HepG2 (cell line): ENCODE results near the gene TBC1D16. TPM values are rescaled to one million over a fixed set of nuclear protein-coding genes. Genes with fewer than 3 reads are reported as not detected.

ENCODE experiments used
- AGO2 ChIP-seq: fragments of 200-400 bp; formaldehyde crosslinking; optimal IDR thresholded peaks from 2 replicates; pipeline ENCODE3; 2017; ENCODE audit warnings: mild to moderate bottlenecking, low read depth, low read length, moderate library complexity
- CC2D1A ChIP-seq: sonication (generic); formaldehyde crosslinking; IDR thresholded peaks from 2 replicates; pipeline ENCODE4 v1.8.1; 2023; ENCODE audit warnings: mild to moderate bottlenecking, missing genetic modification reagents
- ERF ChIP-seq: IDR thresholded peaks from 2 replicates; pipeline ENCODE4 v1.6.1; 2018; ENCODE audit warnings: missing biosample characterization, missing genetic modification reagents
- JUNB ChIP-seq: sonication (generic); formaldehyde crosslinking; IDR thresholded peaks from 2 replicates; pipeline ENCODE4 v1.8.0; 2022; ENCODE audit warnings: missing genetic modification reagents, mild to moderate bottlenecking, borderline replicate concordance
- ZFP90 ChIP-seq: sonication (generic); formaldehyde crosslinking; IDR thresholded peaks from 2 replicates; pipeline ENCODE4 v1.8.0; 2022; ENCODE audit warnings: missing genetic modification reagents, mild to moderate bottlenecking, inconsistent platforms, borderline replicate concordance
- ZNF124 ChIP-seq: sonication (generic); formaldehyde crosslinking; IDR thresholded peaks from 2 replicates; pipeline ENCODE4 v1.4.0; 2020; ENCODE audit warnings: missing genetic modification reagents
- ZNF619 ChIP-seq: sonication (generic); formaldehyde crosslinking; IDR thresholded peaks from 2 replicates; pipeline ENCODE4 v1.4.0; 2020; ENCODE audit warnings: mild to moderate bottlenecking, missing genetic modification reagents
- ZNF749 ChIP-seq: sonication (generic); formaldehyde crosslinking; IDR thresholded peaks from 2 replicates; pipeline ENCODE4 v1.8.0; 2022; ENCODE audit warnings: mild to moderate bottlenecking, missing genetic modification reagents, moderate library complexity, borderline replicate concordance
- ZNF772 ChIP-seq: sonication (generic); formaldehyde crosslinking; IDR thresholded peaks from 2 replicates; pipeline ENCODE4 v1.5.0; 2020; ENCODE audit warnings: mild to moderate bottlenecking, missing genetic modification reagents
- ZNF777 ChIP-seq: sonication (generic); formaldehyde crosslinking; IDR thresholded peaks from 2 replicates; pipeline ENCODE4 v1.4.0; 2020; ENCODE audit warnings: missing genetic modification reagents
- ZNF782 ChIP-seq: sonication (generic); formaldehyde crosslinking; IDR thresholded peaks from 2 replicates; pipeline ENCODE4 v1.4.0; 2020; ENCODE audit warnings: missing genetic modification reagents, mild to moderate bottlenecking, borderline replicate concordance
- polyA plus RNA-seq, 8 experiments: library from polyadenylated mRNA; depleted of rRNA in 3 of 8; stranded (reverse) in 7 of 8; unstranded in 1 of 8; fragments of >200 nt; fragmentation: Illumina TruSeq in 4 of 8; extraction: Trizol in 4 of 8; gene quantifications; 2 replicates each; pipeline versions ENCODE4 v1.2.1 to v1.2.3, GENCODE V29; 2011 to 2016; ENCODE audit warnings: low read depth in 4 of 8, missing spikeins in 1 of 8, mixed read lengths in 1 of 8; ENCODE audit not compliant: insufficient read depth in 1 of 8
- total RNA-seq, 5 experiments: library from RNA; depleted of rRNA; stranded (reverse); fragments of >200 nt; fragmentation: Illumina TruSeq; extraction: Trizol; gene quantifications; 2 replicates each; pipeline ENCODE4 v1.2.3, GENCODE V29; 2016; ENCODE audit warnings: low read depth in 1 of 5
- TF ChIP-seq, protein P1 (sequence below): sonication (generic); formaldehyde crosslinking; IDR thresholded peaks from 2 replicates; pipeline ENCODE4 v1.4.0; 2020; ENCODE audit warnings: missing genetic modification reagents
- TF ChIP-seq, protein P2 (sequence below): IDR thresholded peaks from 2 replicates; pipeline ENCODE4 v1.6.1; 2012; ENCODE audit warnings: low read depth, low read length, improper control_type of control experiment
- TF ChIP-seq, protein P3 (sequence below): sonication (generic); formaldehyde crosslinking; IDR thresholded peaks from 2 replicates; pipeline ENCODE4 v1.9.0; 2022; ENCODE audit warnings: low read depth, missing genetic modification reagents
- TF ChIP-seq, protein P4 (sequence below): sonication (generic); formaldehyde crosslinking; IDR thresholded peaks from 2 replicates; pipeline ENCODE4; 2020; ENCODE audit warnings: missing genetic modification reagents, mild to moderate bottlenecking, borderline replicate concordance
- TF ChIP-seq, protein P5 (sequence below): sonication (generic); formaldehyde crosslinking; IDR thresholded peaks from 2 replicates; pipeline ENCODE4 v1.5.1; 2020; ENCODE audit warnings: mild to moderate bottlenecking, missing genetic modification reagents, moderate library complexity

Gene TBC1D16
- total and polyA plus RNA-seq, 2 of the 13 experiments (the other 11 are each of a cell fraction or from before 2014, with no cell fraction given): 14.9 to 24.9 TPM

DNA sequence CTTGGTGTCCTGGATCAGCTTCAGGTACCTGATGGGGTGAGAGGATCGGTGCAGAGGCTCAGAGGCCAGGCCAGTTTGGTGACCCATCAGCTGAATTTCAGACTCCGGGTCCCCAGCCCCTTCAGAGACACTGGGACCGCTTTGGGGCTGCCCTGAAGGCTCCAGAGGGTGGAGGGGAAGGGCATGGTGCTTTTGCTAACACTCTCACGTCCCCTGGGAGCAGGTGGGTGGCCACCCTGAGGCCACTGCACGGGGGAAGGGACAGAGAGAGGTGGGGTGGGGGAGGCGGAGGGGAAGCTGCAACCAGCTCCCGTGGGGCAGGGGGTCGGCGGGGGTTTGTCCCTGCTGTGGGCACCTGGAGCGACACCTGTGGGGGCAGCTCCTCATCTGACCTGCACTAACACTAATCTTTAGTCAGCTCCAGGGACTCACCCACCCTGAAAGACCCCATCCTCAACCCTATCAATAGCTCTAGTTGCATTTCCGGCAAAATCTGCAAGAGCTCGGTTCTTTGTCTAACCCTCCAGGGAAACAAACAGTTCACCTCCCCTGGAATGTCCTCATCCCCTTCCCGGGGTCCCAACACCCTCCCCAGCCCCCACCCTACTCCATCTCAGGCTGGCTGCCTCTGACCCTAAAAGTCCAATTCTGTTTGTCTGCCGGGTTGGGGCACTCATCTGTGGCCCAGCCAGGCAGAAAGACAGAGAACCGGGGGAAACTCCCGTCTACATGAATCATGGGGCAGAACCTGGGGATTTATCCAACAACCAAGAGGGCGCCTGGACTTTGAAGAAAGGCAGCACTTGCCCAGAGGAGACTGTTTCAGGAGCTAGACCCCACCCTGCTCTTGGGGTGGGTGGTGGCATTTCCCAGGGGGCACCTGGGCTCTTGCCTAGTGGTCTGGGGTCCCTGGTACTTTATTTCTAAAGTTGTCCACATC lies 104.5 kb downstream of the TBC1D16 start (continued):
- TF ChIP-seq, protein P1, sequence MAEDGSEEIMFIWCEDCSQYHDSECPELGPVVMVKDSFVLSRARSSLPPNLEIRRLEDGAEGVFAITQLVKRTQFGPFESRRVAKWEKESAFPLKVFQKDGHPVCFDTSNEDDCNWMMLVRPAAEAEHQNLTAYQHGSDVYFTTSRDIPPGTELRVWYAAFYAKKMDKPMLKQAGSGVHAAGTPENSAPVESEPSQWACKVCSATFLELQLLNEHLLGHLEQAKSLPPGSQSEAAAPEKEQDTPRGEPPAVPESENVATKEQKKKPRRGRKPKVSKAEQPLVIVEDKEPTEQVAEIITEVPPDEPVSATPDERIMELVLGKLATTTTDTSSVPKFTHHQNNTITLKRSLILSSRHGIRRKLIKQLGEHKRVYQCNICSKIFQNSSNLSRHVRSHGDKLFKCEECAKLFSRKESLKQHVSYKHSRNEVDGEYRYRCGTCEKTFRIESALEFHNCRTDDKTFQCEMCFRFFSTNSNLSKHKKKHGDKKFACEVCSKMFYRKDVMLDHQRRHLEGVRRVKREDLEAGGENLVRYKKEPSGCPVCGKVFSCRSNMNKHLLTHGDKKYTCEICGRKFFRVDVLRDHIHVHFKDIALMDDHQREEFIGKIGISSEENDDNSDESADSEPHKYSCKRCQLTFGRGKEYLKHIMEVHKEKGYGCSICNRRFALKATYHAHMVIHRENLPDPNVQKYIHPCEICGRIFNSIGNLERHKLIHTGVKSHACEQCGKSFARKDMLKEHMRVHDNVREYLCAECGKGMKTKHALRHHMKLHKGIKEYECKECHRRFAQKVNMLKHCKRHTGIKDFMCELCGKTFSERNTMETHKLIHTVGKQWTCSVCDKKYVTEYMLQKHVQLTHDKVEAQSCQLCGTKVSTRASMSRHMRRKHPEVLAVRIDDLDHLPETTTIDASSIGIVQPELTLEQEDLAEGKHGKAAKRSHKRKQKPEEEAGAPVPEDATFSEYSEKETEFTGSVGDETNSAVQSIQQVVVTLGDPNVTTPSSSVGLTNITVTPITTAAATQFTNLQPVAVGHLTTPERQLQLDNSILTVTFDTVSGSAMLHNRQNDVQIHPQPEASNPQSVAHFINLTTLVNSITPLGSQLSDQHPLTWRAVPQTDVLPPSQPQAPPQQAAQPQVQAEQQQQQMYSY (CRISPR knock-in tag): no peak
- TF ChIP-seq AGO2 (no peak), ZNF782 (CRISPR knock-in tag) (0 out of 2 replicates have a peak, but pooled peaks have one; percentile 10), ERF (no peak), ZNF749 (CRISPR knock-in tag) (no peak), CC2D1A (CRISPR knock-in tag) (no peak), ZFP90 (CRISPR knock-in tag) (0 out of 2 replicates have a peak, but pooled peaks have one; percentile 16), ZNF777 (CRISPR knock-in tag) (no peak), ZNF619 (no peak; the same call in 1 of the 2 replicates), JUNB (no peak), ZNF124 (no peak), ZNF772 (CRISPR knock-in tag) (no peak)
- TF ChIP-seq, protein P2, sequence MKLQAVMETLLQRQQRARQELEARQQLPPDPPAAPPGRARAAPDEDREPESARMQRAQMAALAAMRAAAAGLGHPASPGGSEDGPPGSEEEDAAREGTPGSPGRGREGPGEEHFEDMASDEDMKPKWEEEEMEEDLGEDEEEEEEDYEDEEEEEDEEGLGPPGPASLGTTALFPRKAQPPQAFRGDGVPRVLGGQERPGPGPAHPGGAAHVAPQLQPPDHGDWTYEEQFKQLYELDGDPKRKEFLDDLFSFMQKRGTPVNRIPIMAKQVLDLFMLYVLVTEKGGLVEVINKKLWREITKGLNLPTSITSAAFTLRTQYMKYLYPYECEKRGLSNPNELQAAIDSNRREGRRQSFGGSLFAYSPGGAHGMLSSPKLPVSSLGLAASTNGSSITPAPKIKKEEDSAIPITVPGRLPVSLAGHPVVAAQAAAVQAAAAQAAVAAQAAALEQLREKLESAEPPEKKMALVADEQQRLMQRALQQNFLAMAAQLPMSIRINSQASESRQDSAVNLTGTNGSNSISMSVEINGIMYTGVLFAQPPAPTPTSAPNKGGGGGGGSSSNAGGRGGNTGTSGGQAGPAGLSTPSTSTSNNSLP: no peak
- TF ChIP-seq, protein P3, sequence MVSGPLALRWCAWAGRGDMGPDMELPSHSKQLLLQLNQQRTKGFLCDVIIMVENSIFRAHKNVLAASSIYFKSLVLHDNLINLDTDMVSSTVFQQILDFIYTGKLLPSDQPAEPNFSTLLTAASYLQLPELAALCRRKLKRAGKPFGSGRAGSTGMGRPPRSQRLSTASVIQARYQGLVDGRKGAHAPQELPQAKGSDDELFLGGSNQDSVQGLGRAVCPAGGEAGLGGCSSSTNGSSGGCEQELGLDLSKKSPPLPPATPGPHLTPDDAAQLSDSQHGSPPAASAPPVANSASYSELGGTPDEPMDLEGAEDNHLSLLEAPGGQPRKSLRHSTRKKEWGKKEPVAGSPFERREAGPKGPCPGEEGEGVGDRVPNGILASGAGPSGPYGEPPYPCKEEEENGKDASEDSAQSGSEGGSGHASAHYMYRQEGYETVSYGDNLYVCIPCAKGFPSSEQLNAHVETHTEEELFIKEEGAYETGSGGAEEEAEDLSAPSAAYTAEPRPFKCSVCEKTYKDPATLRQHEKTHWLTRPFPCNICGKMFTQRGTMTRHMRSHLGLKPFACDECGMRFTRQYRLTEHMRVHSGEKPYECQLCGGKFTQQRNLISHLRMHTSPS (CRISPR knock-in tag): no peak
- TF ChIP-seq, protein P4, sequence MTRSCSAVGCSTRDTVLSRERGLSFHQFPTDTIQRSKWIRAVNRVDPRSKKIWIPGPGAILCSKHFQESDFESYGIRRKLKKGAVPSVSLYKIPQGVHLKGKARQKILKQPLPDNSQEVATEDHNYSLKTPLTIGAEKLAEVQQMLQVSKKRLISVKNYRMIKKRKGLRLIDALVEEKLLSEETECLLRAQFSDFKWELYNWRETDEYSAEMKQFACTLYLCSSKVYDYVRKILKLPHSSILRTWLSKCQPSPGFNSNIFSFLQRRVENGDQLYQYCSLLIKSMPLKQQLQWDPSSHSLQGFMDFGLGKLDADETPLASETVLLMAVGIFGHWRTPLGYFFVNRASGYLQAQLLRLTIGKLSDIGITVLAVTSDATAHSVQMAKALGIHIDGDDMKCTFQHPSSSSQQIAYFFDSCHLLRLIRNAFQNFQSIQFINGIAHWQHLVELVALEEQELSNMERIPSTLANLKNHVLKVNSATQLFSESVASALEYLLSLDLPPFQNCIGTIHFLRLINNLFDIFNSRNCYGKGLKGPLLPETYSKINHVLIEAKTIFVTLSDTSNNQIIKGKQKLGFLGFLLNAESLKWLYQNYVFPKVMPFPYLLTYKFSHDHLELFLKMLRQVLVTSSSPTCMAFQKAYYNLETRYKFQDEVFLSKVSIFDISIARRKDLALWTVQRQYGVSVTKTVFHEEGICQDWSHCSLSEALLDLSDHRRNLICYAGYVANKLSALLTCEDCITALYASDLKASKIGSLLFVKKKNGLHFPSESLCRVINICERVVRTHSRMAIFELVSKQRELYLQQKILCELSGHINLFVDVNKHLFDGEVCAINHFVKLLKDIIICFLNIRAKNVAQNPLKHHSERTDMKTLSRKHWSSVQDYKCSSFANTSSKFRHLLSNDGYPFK (CRISPR knock-in tag): peak; percentile 36; the same call in 1 of the 2 replicates
- TF ChIP-seq, protein P5, sequence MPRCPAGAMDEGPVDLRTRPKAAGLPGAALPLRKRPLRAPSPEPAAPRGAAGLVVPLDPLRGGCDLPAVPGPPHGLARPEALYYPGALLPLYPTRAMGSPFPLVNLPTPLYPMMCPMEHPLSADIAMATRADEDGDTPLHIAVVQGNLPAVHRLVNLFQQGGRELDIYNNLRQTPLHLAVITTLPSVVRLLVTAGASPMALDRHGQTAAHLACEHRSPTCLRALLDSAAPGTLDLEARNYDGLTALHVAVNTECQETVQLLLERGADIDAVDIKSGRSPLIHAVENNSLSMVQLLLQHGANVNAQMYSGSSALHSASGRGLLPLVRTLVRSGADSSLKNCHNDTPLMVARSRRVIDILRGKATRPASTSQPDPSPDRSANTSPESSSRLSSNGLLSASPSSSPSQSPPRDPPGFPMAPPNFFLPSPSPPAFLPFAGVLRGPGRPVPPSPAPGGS (CRISPR knock-in tag): no peak
